ENCODE data around the gene PDE4B.

GRCh38 chr1:66354311-66355201 is 561.9 kb downstream of the PDE4B start:
- TF ChIP-seq EZH2 (IDR thresholded peaks at IDR 0.05; ENCODE audit: borderline replicate concordance, low read length) (no peak), CTCF (conservative IDR thresholded peaks at IDR 0.05 in 1 of 2, IDR thresholded peaks at IDR 0.05 in 1 of 2; ENCODE audit: extremely low read depth in 1 of 2, insufficient read depth in 1 of 2, low read depth in 1 of 2, low read length in 2 of 2) (no peak)
